Tibial nerve (tissue), 4 donors: ENCODE results near the gene RASA3. TPM values are rescaled to one million over a fixed set of nuclear protein-coding genes. Genes with fewer than 3 reads are reported as not detected.

Source experiments
- DNase-seq, 2 donors: peaks; one replicate each; pipeline ENCODE4 v3.0.0-alpha.2; 2019; ENCODE audit warnings: low spot score in 2 of 2
- H3K27ac ChIP-seq, 4 donors: fragments of 200-600 bp; sonication (generic) in 3 of 4; one replicate each; pipeline ENCODE4 v1.5.1; 2017 to 2019; ENCODE audit warnings: mild to moderate bottlenecking in 1 of 4
- H3K27me3 ChIP-seq, 2 donors: fragments of 200-600 bp; sonication (generic) in 1 of 2; one replicate each; pipeline versions ENCODE4 v1.5.1 to v1.6.0; 2017 to 2019
- H3K36me3 ChIP-seq, 3 donors: fragments of 200-600 bp; sonication (generic); one replicate each; pipeline ENCODE4 v1.5.1; 2018 to 2019
- H3K4me1 ChIP-seq, 4 donors: fragments of 200-600 bp; sonication (generic) in 3 of 4; one replicate each; pipeline ENCODE4 v1.5.1; 2017 to 2019
- H3K4me3 ChIP-seq, 4 donors: fragments of 200-600 bp; sonication (generic) in 3 of 4; one replicate each; pipeline ENCODE4 v1.5.1; 2017 to 2019; ENCODE audit warnings: mild to moderate bottlenecking in 1 of 4, moderate library complexity in 1 of 4
- H3K9me3 ChIP-seq, 4 donors: fragments of 200-600 bp; sonication (generic) in 3 of 4; one replicate each; pipeline ENCODE4 v1.5.1; 2017 to 2019
- EP300 ChIP-seq, 2 donors: sonication (generic); formaldehyde crosslinking; IDR thresholded peaks; one replicate each; pipeline ENCODE4 v1.6.1; 2017; ENCODE audit warnings: antibody characterized with exemption in 2 of 2, mild to moderate bottlenecking in 1 of 2
- POLR2A ChIP-seq, 2 donors: fragments of 450-650 bp; IDR thresholded peaks; one replicate each; pipeline ENCODE4 v1.6.1; 2017; ENCODE audit warnings: antibody characterized with exemption in 2 of 2, mild to moderate bottlenecking in 2 of 2, moderate library complexity in 2 of 2
- WGBS, 2 donors: methylation state at CpG; one replicate each; pipeline ENCODE4 v1.1.5; 2018; 5-methylcytosine and 5-hydroxymethylcytosine counted together
- total RNA-seq, 4 donors: library from RNA; depleted of rRNA; stranded (reverse); fragments of >200 nt; gene quantifications; one replicate each; pipeline ENCODE4 v1.1.0, GENCODE V29; 2016
- TF ChIP-seq, protein P1 (sequence below), 5 experiments: fragments of 200-600 bp in 3 of 5; fragments of 450-650 bp in 2 of 5; sonication (generic) in 3 of 5; IDR thresholded peaks; one replicate each; pipeline ENCODE4 v1.5.1; 2016 to 2019; ENCODE audit warnings: antibody characterized with exemption in 5 of 5, mild to moderate bottlenecking in 3 of 5, moderate library complexity in 2 of 5

The RASA3 gene
- total RNA-seq, 4 donors from 2014 or later, result 36.2 to 63.3 (median 46.3) TPM

DNA sequence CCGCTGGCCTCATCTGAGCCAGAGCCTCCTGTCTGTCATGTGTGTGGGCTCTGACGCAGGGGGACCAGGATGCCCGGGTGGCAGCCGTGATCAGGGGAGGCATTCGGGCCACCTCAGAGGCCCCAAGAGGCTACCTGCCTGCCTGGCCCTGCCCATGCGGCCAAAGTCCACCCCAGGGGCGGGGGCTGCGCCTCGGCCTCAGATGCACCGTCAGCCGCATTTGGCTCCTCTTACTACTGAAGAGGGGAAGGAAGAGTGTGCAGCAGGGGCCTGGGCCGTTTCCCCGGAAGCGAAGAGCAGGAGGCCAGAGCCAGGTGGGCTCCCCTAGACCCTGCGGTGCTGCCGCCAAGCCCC is 192.5 kb downstream of the RASA3 start:
- WGBS, 2 donors, result 80 to 82% methylated on average over 5 to 11 of the region's 16 CpGs
- no peak overlapping the region for H3K27ac ChIP-seq
- no peaks in the 10 kb centered on the region for H3K36me3 ChIP-seq
- TF ChIP-seq POLR2A (IDR thresholded peaks at IDR 0.05), result no peak
- no peak for TF ChIP-seq EP300 (IDR thresholded peaks at IDR 0.05)
- TF ChIP-seq, protein P1, sequence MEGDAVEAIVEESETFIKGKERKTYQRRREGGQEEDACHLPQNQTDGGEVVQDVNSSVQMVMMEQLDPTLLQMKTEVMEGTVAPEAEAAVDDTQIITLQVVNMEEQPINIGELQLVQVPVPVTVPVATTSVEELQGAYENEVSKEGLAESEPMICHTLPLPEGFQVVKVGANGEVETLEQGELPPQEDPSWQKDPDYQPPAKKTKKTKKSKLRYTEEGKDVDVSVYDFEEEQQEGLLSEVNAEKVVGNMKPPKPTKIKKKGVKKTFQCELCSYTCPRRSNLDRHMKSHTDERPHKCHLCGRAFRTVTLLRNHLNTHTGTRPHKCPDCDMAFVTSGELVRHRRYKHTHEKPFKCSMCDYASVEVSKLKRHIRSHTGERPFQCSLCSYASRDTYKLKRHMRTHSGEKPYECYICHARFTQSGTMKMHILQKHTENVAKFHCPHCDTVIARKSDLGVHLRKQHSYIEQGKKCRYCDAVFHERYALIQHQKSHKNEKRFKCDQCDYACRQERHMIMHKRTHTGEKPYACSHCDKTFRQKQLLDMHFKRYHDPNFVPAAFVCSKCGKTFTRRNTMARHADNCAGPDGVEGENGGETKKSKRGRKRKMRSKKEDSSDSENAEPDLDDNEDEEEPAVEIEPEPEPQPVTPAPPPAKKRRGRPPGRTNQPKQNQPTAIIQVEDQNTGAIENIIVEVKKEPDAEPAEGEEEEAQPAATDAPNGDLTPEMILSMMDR (IDR thresholded peaks at IDR 0.05), result no peak
- H3K4me3 ChIP-seq, result no peak overlapping the region
- DNase-seq, result no peak
- H3K27me3 ChIP-seq, result peaks cover 0 to 29% of the 10 kb centered on the region in 2 donors
- no peaks in the 10 kb centered on the region for H3K9me3 ChIP-seq
- H3K4me1 ChIP-seq, result peaks cover 0 to 32% (median 4%) of the 10 kb centered on the region in 4 donors

DNA sequence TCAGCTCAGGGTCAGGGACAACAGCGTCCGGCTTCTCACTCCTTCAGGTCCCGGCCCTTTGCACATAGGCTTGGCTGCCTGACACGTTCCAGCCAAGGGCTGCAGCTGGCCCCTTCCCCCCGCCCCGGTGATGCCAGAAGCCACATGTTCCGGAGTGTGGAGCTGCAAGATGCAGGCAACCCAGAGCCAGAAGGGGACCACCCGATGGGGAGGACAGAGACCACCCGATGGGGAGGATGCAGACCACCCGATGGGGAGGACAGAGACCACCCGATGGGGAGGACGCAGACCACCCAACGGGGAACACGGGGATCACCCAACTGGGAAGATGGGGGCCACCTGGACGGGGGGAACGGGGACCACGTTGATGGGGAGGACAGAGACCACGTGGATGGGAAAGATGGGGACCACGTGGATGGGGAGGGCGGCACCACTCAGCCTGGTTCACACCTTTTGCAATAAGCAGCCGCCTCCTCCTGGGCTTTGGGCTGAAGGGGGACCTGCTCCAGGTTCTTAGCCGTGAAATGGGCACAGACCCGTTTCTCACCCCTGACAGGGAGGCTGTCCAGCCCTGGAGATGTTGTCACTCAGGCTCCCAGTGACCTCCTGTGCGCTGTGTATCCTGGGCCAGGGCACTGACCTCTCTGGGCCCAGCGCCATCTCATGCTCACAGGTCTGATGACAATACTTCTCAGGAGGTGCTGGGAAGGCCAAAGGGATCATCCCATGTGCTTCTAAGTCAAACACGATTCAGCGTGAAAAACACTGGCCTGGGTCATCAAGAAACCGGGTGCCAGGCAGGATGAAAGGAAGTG is 193.1 kb downstream of the RASA3 start:
- H3K9me3 ChIP-seq, result no peaks in the 10 kb centered on the region
- WGBS, 2 donors, result 75 to 85% methylated on average over 23 to 28 of the region's 28 CpGs
- peaks cover 0 to 35% of the 10 kb centered on the region in 2 donors for H3K27me3 ChIP-seq
- no peak for DNase-seq
- no peak overlapping the region for H3K27ac ChIP-seq
- H3K4me1 ChIP-seq, result peaks cover 0 to 36% (median 4%) of the 10 kb centered on the region in 4 donors
- TF ChIP-seq POLR2A (IDR thresholded peaks at IDR 0.05), result no peak
- TF ChIP-seq, protein P1 (IDR thresholded peaks at IDR 0.05), result no peak
- no peaks in the 10 kb centered on the region for H3K36me3 ChIP-seq
- no peak overlapping the region for H3K4me3 ChIP-seq

DNA sequence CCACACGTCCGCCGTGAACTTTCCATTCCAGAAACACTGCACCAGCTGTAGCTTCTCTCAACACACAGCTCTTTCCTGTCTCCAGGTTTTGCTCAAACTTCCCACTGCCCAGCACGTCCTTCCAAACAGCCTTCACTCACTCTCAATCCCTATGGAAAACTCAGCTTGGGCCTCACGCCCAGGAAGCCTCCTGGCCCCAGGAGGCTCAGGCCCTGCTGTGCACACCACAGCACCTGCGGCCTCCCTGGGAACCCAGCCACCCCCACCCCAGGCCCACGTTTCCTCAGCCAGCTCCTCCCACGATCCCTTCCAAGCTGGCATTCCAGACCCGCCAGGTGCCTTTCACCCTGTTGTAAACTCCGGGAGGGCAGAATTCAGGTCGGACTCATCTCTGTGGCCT is 193.7 kb downstream of the RASA3 start:
- H3K27ac ChIP-seq, result no peak overlapping the region
- 52 to 64% methylated on average over 11 of the region's 11 CpGs for WGBS, 2 donors
- TF ChIP-seq, protein P1 (IDR thresholded peaks at IDR 0.05), result no peak
- no peak for TF ChIP-seq POLR2A (IDR thresholded peaks at IDR 0.05)
- TF ChIP-seq EP300 (IDR thresholded peaks at IDR 0.05), result no peak
- no peak for DNase-seq
- H3K4me1 ChIP-seq, result peaks cover 0 to 36% (median 4%) of the 10 kb centered on the region in 4 donors
- H3K9me3 ChIP-seq, result no peaks in the 10 kb centered on the region
- H3K27me3 ChIP-seq, result peaks cover 0 to 35% of the 10 kb centered on the region in 2 donors
- no peaks in the 10 kb centered on the region for H3K36me3 ChIP-seq
- no peak overlapping the region for H3K4me3 ChIP-seq

DNA sequence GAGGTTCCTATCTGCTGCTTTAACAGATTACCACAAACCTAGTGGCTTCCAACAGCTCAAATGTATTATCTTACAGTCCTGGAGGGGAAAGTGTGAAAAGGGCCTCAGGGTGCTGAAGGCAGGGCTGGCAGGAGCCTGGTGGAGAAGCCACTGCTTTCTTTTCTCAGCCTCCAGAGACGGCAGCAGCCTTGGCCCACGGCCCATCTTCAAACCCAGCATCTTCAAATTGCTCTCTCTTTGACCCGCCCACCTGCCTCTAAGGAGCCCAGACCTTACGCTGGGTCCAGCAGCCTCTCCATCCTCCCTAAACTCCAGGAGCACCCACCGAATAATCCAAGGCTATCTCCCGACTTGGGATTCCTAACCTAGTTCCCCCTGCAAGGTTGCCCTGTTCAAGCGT is 194.2 kb downstream of the RASA3 start:
- H3K36me3 ChIP-seq, result no peaks in the 10 kb centered on the region
- TF ChIP-seq POLR2A (IDR thresholded peaks at IDR 0.05) (no peak), EP300 (IDR thresholded peaks at IDR 0.05) (no peak)
- TF ChIP-seq, protein P1 (IDR thresholded peaks at IDR 0.05), result no peak
- no peaks in the 10 kb centered on the region for H3K9me3 ChIP-seq
- DNase-seq, result no peak
- WGBS, 2 donors, result 48 to 67% methylated on average over 7 of the region's 7 CpGs
- peaks cover 0 to 35% of the 10 kb centered on the region in 2 donors for H3K27me3 ChIP-seq
- peaks cover 0 to 36% (median 4%) of the 10 kb centered on the region in 4 donors for H3K4me1 ChIP-seq
- H3K4me3 ChIP-seq, result no peak overlapping the region
- H3K27ac ChIP-seq, result no peak overlapping the region

DNA sequence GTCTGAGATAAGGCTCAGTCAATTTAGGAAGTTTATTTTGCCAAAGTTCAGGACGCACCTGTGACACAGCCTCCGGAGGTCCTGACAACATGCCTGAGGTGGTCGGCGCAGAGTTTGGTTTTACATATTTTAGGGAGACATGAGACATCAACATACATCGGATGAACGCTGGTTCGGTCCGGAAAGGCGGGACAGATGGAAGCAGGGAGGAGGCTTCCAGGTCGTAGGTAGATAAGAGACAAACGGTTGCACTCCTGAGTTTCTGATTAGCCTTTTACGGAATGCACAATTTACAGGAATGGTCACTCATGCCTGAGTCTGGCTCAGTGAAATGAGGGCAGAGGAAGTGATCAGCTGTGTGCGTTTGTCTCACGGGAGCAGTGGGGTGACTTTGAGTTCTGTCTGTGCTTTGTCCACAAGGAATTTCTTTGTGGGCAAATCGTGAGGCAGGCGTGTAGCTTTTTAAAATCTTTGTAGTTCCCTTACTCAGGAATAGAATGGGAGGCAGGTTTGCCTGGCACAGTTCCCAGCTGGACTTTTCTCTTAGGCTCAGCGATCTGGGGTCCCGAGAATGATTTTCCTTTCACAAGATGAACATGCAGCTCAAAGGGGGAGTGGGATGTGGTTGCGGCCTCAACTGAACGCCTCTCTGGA is 194.8 kb downstream of the RASA3 start:
- Histone ChIP-seq H3K36me3 (no peaks in the 10 kb centered on the region), H3K27ac (no peak overlapping the region), H3K4me3 (no peak overlapping the region), H3K27me3 (peaks cover 0 to 35% of the 10 kb centered on the region in 2 donors), H3K9me3 (no peaks in the 10 kb centered on the region), H3K4me1 (peaks cover 0 to 36% (median 4%) of the 10 kb centered on the region in 4 donors)
- TF ChIP-seq, protein P1 (IDR thresholded peaks at IDR 0.05), result no peak
- TF ChIP-seq EP300 (IDR thresholded peaks at IDR 0.05) (no peak), POLR2A (IDR thresholded peaks at IDR 0.05) (no peak)
- 65 to 70% methylated on average over 20 of the region's 20 CpGs for WGBS, 2 donors
- DNase-seq, result no peak
